Rectal smooth muscle tissue (tissue), 1 donor: Measurements from ENCODE around the gene PSENEN.
"Not testable (repeated sequence)": the region's sequence is repeated elsewhere in the genome, so short reads cannot be mapped to it uniquely, and the experiment has no call there.

ENCODE experiments used
- H3K27ac ChIP-seq: one replicate; pipeline ENCODE4 v1.7.0; 2013; ENCODE audit warnings: low read depth, low read length, inconsistent platforms
- H3K27me3 ChIP-seq: one replicate; pipeline ENCODE4 v1.7.0; 2013; ENCODE audit warnings: low read length; ENCODE audit not compliant: control insufficient read depth, insufficient read depth
- H3K36me3 ChIP-seq: one replicate; pipeline ENCODE4 v1.7.0; 2013; ENCODE audit warnings: low read length; ENCODE audit not compliant: control insufficient read depth, insufficient read depth
- H3K4me1 ChIP-seq: one replicate; pipeline ENCODE4 v1.7.0; 2013; ENCODE audit warnings: low read length; ENCODE audit not compliant: control insufficient read depth, insufficient read depth
- H3K4me3 ChIP-seq: one replicate; pipeline ENCODE4 v1.7.0; 2013; ENCODE audit warnings: low read length
- H3K9ac ChIP-seq: one replicate; pipeline ENCODE4 v1.7.0; 2013; ENCODE audit warnings: low read length

The PSENEN gene

DNA sequence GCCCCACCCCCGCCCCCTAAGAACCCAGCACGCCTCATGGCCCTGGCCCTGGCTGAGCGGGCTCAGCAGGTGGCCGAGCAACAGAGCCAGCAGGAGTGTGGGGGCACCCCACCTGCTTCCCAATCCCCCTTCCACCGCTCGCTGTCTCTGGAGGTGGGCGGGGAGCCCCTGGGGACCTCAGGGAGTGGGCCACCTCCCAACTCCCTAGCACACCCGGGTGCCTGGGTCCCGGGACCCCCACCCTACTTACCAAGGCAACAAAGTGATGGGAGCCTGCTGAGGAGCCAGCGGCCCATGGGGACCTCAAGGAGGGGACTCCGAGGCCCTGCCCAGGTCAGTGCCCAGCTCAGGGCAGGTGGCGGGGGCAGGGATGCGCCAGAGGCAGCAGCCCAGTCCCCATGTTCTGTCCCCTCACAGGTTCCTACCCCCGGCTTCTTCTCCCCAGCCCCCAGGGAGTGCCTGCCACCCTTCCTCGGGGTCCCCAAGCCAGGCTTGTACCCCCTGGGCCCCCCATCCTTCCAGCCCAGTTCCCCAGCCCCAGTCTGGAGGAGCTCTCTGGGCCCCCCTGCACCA is 41.9 kb downstream of the PSENEN start:
- Histone ChIP-seq H3K36me3 (peaks cover 3% of the 10 kb centered on the region), H3K4me1 (no peaks in the 10 kb centered on the region), H3K4me3 (no peak overlapping the region), H3K9ac (no peak overlapping the region), H3K27me3 (no peaks in the 10 kb centered on the region), H3K27ac (no peak overlapping the region)

GRCh38 chr19:35788205-35788960 is 42.9 kb downstream of the PSENEN start:
- Histone ChIP-seq H3K4me3 (no peak overlapping the region), H3K27ac (no peak overlapping the region), H3K27me3 (no peaks in the 10 kb centered on the region), H3K9ac (no peak overlapping the region), H3K4me1 (no peaks in the 10 kb centered on the region), H3K36me3 (no peaks in the 10 kb centered on the region)

DNA sequence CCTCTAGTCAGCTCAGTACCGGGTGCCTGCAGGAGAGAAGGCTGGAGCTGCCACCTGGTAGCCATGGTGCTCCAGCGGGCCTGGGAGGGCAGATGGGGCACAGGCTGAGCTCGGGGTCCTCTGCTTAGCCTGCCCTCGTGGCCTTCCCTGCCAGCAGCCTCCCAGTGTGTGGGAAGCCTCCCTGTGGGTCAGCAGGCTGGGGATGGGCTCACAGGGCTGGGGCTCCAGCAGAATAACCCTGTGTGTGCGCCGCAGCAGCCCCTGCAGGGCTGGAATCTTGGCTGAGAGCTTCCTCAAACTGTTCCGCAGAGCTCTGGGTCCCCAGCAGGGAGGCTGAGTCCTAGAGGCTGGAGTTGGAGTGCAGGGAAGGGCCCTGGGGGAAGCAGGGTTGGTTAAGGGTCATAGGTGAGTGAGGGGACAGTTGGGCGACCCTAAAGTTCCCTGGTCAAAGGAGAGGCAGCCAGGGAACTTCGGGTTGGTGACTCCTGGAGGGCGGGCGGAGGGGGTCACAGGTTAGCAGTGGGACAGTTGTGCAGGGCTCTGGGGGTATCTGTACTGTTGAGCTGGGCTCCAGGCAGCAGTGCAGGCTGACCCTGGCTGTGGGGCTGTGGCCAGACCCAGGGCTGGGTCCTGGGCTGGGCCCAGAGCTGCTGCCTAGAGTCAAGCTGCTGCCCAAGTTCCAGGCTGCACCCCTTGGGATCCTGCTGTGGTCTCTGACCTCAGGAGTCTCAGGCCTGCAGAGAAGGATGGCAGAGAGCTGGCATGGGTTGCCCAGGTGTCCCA is 43.9 kb downstream of the PSENEN start:
- Histone ChIP-seq H3K4me3 (no peak overlapping the region), H3K27ac (no peak overlapping the region)

DNA sequence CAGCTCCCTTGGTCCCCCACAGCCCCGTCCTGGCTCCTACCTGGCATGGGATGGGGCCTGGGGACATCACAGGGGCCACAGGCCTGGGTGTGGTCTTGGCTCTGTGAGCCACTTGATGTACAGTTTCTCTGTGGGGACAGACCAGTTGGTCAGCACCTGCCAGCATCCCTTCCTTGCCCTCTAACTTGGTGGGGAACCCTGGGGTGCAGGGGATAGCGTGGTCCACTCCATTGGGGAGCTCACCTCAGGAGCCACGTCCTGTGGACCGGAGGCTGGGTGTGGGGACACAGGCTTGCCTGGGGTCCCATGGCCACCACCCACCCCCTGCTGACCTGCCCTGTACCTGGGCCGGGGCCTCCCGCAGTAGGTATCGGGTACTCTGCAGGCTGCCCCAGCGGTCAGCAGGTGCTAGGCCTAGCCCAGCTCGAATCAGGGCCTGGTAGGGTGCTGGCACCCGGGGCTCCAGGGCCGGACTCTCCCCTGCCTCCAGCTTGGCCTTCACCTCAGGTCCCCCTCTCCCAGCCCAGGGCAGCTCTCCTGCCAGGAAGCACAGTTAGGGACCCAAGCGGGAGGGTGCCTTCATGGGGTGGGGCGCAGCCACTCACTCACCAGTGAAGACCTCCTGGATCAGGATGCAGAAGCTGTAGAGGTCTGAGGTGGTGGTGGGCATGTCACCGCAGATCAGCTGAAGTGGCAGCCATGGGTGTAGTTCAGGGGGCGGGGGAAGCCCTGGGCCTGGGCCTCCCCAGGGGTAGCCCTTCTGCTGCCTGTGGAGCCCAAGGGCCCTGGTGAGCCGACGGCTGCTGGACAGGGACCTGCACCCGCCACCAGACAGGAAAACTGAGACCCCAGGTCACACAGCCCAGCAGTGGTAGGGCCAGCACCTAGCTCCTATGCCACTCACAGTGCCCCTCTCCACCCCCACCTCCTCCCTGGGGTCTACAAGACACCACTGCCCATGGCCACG is 44.8 kb downstream of the PSENEN start:
- H3K36me3 ChIP-seq: no peaks in the 10 kb centered on the region
- H3K27me3 ChIP-seq: no peaks in the 10 kb centered on the region
- H3K27ac ChIP-seq: no peak overlapping the region
- no peak overlapping the region for H3K4me3 ChIP-seq
- no peaks in the 10 kb centered on the region for H3K4me1 ChIP-seq
- no peak overlapping the region for H3K9ac ChIP-seq

More for the DNA sequence above, 43.9 kb downstream of the PSENEN start:
- Histone ChIP-seq H3K9ac (no peak overlapping the region), H3K27me3 (no peaks in the 10 kb centered on the region), H3K4me1 (no peaks in the 10 kb centered on the region), H3K36me3 (no peaks in the 10 kb centered on the region)

DNA sequence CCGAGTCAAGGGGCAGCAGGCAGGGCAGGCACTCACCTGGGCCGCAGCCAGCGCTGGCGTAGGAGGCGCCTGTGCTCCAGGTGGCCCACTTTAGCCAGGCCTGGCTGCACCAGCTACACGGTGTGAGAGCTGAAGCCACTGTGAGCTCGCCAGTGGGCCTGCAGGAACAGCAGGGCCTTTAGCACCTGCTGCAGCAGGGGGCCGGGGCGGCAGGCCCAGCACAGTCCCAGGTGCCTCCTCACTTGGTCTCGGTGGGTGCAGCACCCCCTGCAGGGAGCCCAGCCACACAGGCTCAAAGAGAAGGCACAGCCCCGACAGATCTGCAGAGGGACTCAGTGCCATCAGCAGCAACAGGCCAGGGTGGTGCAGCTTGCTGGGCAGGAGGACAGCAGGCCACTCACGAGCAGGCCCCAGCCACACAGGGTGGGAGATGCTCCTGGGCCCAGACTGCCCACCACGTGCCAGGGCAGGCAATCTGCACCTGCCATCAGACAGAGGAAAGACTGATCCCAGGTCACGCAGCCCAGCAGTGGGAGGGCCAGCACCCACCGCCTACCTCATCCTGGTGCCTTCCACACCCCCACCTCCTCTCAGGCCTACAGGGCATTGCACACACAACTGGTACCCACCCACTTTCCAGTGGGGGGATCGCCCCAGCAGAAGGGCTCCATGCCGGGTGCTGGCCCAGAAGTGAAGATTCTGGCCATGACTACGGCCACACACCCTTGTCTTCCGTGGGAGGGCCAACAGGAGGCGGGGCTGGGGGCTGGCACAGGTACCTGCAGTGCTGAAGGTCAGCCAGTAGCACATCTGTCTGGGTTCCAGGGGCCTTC is 45.7 kb downstream of the PSENEN start:
- Histone ChIP-seq H3K4me3 (no peak overlapping the region), H3K4me1 (no peaks in the 10 kb centered on the region)

DNA sequence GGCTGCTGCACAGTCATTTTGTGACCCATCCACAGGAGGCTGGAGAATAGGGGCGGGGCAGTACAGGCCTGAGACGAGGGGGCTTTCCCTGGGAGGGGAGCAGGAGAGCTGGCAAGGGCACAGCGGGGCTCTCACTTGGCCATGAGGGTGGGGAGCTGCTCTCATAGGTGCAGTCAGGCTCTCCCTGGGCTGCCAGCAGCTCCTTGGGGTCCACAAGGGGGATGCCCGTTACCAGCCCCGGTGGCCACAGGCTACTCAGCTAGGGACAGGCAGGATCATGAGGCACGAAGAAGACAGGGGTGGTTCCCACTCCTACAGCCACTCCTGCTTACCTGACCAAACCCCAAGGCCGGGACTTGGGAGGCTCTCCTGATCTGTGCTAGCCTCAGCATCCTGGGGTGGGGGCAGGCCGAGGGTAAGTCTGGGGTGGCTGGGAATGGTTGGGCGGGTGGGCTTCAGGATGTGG is 46.4 kb downstream of the PSENEN start:
- Histone ChIP-seq H3K36me3 (no peaks in the 10 kb centered on the region), H3K9ac (no peak overlapping the region), H3K27me3 (peaks cover 6% of the 10 kb centered on the region), H3K4me1 (no peaks in the 10 kb centered on the region), H3K27ac (no peak overlapping the region), H3K4me3 (no peak overlapping the region)

More for the DNA sequence above, 45.7 kb downstream of the PSENEN start:
- no peaks in the 10 kb centered on the region for H3K27me3 ChIP-seq
- no peak overlapping the region for H3K9ac ChIP-seq
- no peak overlapping the region for H3K27ac ChIP-seq
- no peaks in the 10 kb centered on the region for H3K36me3 ChIP-seq

DNA sequence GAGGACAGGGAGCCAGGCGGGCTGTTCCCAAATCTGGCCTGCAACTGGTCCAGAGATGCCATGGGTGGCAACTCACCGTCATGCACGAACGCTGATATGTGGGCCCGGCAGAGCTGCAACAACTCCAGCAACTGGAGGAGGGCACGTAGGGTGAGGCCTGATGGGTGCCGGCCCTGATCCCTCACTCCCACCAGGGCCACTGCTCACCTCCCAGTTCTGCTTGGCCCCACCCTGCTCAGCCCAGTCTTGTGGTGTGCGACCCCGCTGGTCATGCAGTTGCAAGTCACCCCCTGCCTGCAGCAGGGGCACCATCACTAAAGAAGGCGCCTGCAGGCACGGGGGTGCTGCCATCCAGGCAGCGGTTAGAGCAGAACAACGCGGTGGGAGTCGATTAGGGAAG is 46.9 kb downstream of the PSENEN start:
- no peak overlapping the region for H3K27ac ChIP-seq
- H3K4me3 ChIP-seq: no peak overlapping the region
- peaks cover 7% of the 10 kb centered on the region for H3K27me3 ChIP-seq
- H3K4me1 ChIP-seq: no peaks in the 10 kb centered on the region
- no peak overlapping the region for H3K9ac ChIP-seq
- no peaks in the 10 kb centered on the region for H3K36me3 ChIP-seq

- H3K27me3 ChIP-seq: peaks cover 11% of the 10 kb centered on the region
- H3K36me3 ChIP-seq: no peaks in the 10 kb centered on the region
- no peak overlapping the region for H3K9ac ChIP-seq
- H3K4me1 ChIP-seq: no peaks in the 10 kb centered on the region
- no peak overlapping the region for H3K4me3 ChIP-seq
- H3K27ac ChIP-seq: no peak overlapping the region
Observed at GRCh38 chr19:35792888-35793287, 47.4 kb downstream of the PSENEN start.

- Histone ChIP-seq H3K4me1 (no peaks in the 10 kb centered on the region), H3K9ac (no peak overlapping the region), H3K4me3 (no peak overlapping the region), H3K27ac (no peak overlapping the region), H3K36me3 (no peaks in the 10 kb centered on the region), H3K27me3 (peaks cover 12% of the 10 kb centered on the region)
Observed at GRCh38 chr19:35793381-35794165, 48.1 kb downstream of the PSENEN start.

- H3K9ac ChIP-seq, H3K27ac ChIP-seq, H3K36me3 ChIP-seq, H3K4me3 ChIP-seq, H3K4me1 ChIP-seq: not testable (repeated sequence)
- H3K27me3 ChIP-seq: peaks cover 12% of the 10 kb centered on the region
Observed at GRCh38 chr19:35795564-35795963, 50.1 kb downstream of the PSENEN start.
